ENCODE data around the gene ZNF564. TPM values are rescaled to one million over a fixed set of nuclear protein-coding genes. Genes with fewer than 3 reads are reported as not detected.

The ZNF564 gene
- total and polyA plus RNA-seq, 2 of the 13 experiments (the other 11 are each of a cell fraction or from before 2014, with no cell fraction given): 2.3 to 11.1 TPM

DNA sequence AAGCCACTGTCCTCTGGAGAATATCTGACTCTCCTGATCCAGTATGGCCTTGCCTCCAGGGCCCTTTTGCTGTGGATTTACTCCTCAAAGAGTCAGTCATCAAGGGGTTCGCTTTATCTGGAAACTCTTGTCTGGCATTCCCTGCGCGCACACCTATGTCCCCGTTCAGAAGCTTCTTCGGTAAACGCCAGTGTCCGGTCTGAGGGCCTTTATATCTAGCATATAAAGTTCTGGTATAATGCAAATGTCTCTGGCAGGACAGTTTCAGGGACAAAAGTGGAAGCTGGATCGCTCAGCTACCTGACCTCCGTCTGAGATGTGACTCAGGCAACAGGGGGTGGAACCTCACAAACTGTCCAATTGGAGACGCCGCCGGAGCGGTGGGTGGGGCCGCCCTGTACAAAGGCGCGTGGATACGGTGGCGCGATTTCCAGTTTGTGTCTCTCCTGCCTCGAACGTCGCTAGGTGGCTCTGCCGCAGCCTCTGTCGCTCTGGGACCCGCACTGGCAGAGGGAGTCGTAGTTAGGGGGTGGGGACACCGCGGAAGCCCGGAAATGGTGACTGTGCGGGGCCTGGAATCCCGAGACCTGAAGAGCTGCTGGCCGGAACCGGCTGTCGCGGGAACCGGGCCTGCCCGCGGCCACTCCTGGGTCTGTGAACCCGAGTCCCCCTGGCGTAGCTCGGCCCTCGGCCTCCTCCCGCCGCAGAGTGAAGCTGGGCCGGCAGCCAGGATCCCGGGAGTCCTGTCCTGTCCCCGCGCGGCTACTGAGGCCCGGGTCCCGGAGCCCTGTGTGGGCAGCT is 56.1 kb downstream of the ZNF564 start (continued):
- TF ChIP-seq KLF6 (CRISPR knock-in tag; IDR thresholded peaks at IDR 0.05): peak; percentile 90; the same call in 1 of the 2 replicates
- no peak for TF ChIP-seq SNAI1 (CRISPR knock-in tag; IDR thresholded peaks at IDR 0.05; ENCODE audit: borderline replicate concordance)
- TF ChIP-seq, protein P1, sequence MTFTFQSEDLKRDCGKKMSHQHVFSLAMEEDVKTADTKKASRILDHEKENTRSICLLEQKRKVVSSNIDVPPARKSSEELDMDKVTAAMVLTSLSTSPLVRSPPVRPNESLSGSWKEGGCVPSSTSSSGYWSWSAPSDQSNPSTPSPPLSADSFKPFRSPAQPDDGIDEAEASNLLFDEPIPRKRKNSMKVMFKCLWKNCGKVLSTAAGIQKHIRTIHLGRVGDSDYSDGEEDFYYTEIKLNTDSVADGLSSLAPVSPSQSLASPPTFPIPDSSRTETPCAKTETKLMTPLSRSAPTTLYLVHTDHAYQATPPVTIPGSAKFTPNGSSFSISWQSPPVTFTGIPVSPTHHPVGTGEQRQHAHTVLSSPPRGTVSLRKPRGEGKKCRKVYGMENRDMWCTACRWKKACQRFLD (CRISPR knock-in tag; IDR thresholded peaks at IDR 0.05; ENCODE audit: borderline replicate concordance): no peak
- TF ChIP-seq, protein P2, sequence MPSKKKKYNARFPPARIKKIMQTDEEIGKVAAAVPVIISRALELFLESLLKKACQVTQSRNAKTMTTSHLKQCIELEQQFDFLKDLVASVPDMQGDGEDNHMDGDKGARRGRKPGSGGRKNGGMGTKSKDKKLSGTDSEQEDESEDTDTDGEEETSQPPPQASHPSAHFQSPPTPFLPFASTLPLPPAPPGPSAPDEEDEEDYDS (CRISPR knock-in tag; IDR thresholded peaks at IDR 0.05): peak; percentile 99
- no peak for TF ChIP-seq ZFP36 (IDR thresholded peaks at IDR 0.05; ENCODE audit: borderline replicate concordance, low read depth, low read length, partially characterized antibody)
- no peak for TF ChIP-seq TCF12 (IDR thresholded peaks at IDR 0.05)
- no peak for TF ChIP-seq TCF12 (CRISPR knock-in tag; IDR thresholded peaks at IDR 0.05)
- peak; percentile 82; the same call in 1 of the 2 replicates for TF ChIP-seq DMTF1 (CRISPR knock-in tag; IDR thresholded peaks at IDR 0.05)
- no peak for TF ChIP-seq GZF1 (CRISPR knock-in tag; IDR thresholded peaks at IDR 0.05)
- TF ChIP-seq KDM4B (CRISPR knock-in tag; IDR thresholded peaks at IDR 0.05): no peak
- peak; percentile 73; the same call in 1 of the 2 replicates for TF ChIP-seq ZNF775 (CRISPR knock-in tag; IDR thresholded peaks at IDR 0.05; ENCODE audit: borderline replicate concordance)
- TF ChIP-seq ZNF280D (CRISPR knock-in tag; IDR thresholded peaks at IDR 0.05): peak; percentile 90
- peak; percentile 35; the same call in 1 of the 2 replicates for TF ChIP-seq ZNF564 (CRISPR knock-in tag; IDR thresholded peaks at IDR 0.05)
- TF ChIP-seq, protein P3, sequence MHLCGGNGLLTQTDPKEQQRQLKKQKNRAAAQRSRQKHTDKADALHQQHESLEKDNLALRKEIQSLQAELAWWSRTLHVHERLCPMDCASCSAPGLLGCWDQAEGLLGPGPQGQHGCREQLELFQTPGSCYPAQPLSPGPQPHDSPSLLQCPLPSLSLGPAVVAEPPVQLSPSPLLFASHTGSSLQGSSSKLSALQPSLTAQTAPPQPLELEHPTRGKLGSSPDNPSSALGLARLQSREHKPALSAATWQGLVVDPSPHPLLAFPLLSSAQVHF (CRISPR knock-in tag; IDR thresholded peaks at IDR 0.05): no peak
- no peak for TF ChIP-seq ZNF549 (CRISPR knock-in tag; IDR thresholded peaks at IDR 0.05)
- TF ChIP-seq ARID2 (CRISPR knock-in tag; IDR thresholded peaks at IDR 0.05; ENCODE audit: borderline replicate concordance): peak; percentile 84
- TF ChIP-seq ZNF737 (CRISPR knock-in tag; IDR thresholded peaks at IDR 0.05; ENCODE audit: borderline replicate concordance): no peak
- TF ChIP-seq TCF7L2 (IDR thresholded peaks at IDR 0.05; ENCODE audit: low read depth, low read length): no peak
- TF ChIP-seq RFXAP (CRISPR knock-in tag; IDR thresholded peaks at IDR 0.05; ENCODE audit: borderline replicate concordance): peak; percentile 58; the same call in 1 of the 2 replicates
- TF ChIP-seq FOXA1 (IDR thresholded peaks at IDR 0.05): no peak
- 0 out of 2 replicates have a peak, but pooled peaks have one; percentile 43 for TF ChIP-seq FOXA1 (CRISPR knock-in tag; IDR thresholded peaks at IDR 0.05)
